Colon (tissue), 2 donors: ENCODE measurements around the gene GPR155.
"Not testable (repeated sequence)": the region's sequence is repeated elsewhere in the genome, so short reads cannot be mapped to it uniquely, and the experiment has no call there.

ENCODE experiments used
- FAIRE-seq: peaks from 2 replicates; lab custom pipeline; 2012; peaks lifted over from hg19 to GRCh38; lab: Jason Lieb, UNC
- donor health status: control.
- donor health status: control.

Gene GPR155

GRCh38 chr2:174439323-174439722 is 47.5 kb downstream of the GPR155 start:
- no peak for FAIRE-seq

- FAIRE-seq = no peak
Observed at GRCh38 chr2:174438146-174438886, 48.5 kb downstream of the GPR155 start.

- FAIRE-seq = no peak
Observed at GRCh38 chr2:174436351-174436750, 50.5 kb downstream of the GPR155 start.

- FAIRE-seq = no peak
Observed at GRCh38 chr2:174431902-174432301, 54.9 kb downstream of the GPR155 start.

- FAIRE-seq = no peak
Observed at GRCh38 chr2:174430066-174430465, 56.8 kb downstream of the GPR155 start.

- no peak for FAIRE-seq
Observed at GRCh38 chr2:174428214-174428613, 58.6 kb downstream of the GPR155 start.

GRCh38 chr2:174412256-174412655 is 74.6 kb downstream of the GPR155 start:
- no peak for FAIRE-seq

GRCh38 chr2:174410039-174410438 is 76.8 kb downstream of the GPR155 start:
- FAIRE-seq = not testable (repeated sequence)

GRCh38 chr2:174403628-174404027 is 83.2 kb downstream of the GPR155 start:
- FAIRE-seq = no peak

- FAIRE-seq = no peak
Observed at GRCh38 chr2:174400853-174401252, 86.0 kb downstream of the GPR155 start.

GRCh38 chr2:174399171-174399570 is 87.7 kb downstream of the GPR155 start:
- FAIRE-seq = no peak

- FAIRE-seq = no peak
Observed at GRCh38 chr2:174397773-174398172, 89.1 kb downstream of the GPR155 start.

- FAIRE-seq = no peak
Observed at GRCh38 chr2:174395969-174396630, 90.7 kb downstream of the GPR155 start.

GRCh38 chr2:174395284-174395968 is 91.4 kb downstream of the GPR155 start, which contains the start of gene SCRN3:
Gene SCRN3 (plus strand): TSS chr2:174395730. CDS start chr2:174398284, 2,554 bp downstream.
- no peak for FAIRE-seq

- FAIRE-seq = no peak
Observed at GRCh38 chr2:174392706-174393105, 94.1 kb downstream of the GPR155 start.

GRCh38 chr2:174390303-174390702 is 96.5 kb downstream of the GPR155 start:
- FAIRE-seq = not testable (repeated sequence)

- no peak for FAIRE-seq
Observed at GRCh38 chr2:174389542-174389941, 97.3 kb downstream of the GPR155 start.

GRCh38 chr2:174388706-174389105 is 98.1 kb downstream of the GPR155 start:
- FAIRE-seq = not testable (repeated sequence)

GRCh38 chr2:174385201-174385600 is 101.6 kb downstream of the GPR155 start:
- FAIRE-seq = no peak

GRCh38 chr2:174383796-174384195 is 103.0 kb downstream of the GPR155 start:
- no peak for FAIRE-seq
